GM19324 (cell line): Measurements from ENCODE around the gene PTPRR.

Experiments used
- ATAC-seq: cut with Tn5 transposase; IDR thresholded peaks from one replicate; pipeline ENCODE4 v1.9.1; 2021; ENCODE audit warnings: mild to moderate bottlenecking, moderate library complexity; ENCODE audit not compliant: unreplicated experiment, low FRiP score

PTPRR gene

DNA sequence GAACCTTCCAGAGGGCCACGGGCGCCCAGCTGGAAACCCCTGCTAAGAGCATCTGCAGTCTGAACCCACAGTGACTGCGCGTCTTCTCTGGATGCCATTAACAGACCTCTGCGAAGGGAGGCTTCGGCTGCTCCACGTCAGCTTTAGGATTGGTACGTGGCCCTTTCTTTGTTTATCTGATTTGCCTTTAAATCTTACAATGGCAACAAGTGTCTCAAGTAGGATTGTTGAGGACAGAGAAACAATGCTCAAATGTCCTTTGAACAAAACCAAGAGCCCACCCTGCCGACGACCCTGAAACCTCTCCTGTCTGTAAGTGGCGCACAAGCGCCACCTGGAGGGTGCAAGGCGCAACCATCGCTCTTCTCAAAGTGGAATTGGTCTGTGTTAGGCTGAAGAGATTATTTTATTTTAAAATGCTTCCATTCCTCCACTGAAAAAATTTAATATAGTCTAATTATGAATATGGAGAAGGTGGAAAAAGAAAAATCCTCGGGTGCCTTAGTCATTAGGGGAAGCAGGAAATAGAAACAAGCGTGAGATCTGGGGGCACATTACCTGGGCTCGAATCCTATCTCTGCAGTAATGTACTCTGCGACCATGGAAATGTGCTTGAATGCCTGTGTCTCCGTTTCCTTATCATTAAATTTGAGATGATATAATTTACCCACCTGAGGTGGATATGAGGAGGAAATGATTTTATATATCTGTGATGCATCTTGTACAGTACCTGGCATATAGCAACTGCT, 200.7 kb downstream of the PTPRR start:
- ATAC-seq, result no peak

DNA sequence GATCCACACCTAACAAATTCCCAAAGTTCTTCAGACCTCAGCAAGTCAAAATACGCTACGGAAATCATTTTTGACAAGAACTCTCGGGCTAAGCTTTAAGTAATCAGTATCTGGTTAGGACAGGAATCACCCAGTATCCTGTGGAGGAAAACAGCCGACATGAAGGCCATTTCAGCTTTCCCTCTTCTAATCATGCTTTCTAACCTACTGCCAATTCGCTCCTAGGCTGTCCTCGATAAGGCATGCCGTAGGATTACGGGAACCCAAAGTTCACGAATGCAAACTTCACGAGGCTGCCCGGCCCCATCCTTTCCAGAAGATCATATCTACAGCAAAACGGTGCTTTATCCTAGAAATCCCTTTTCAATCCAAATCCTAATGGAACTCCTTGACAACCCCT, 201.5 kb downstream of the PTPRR start:
- no peak for ATAC-seq

DNA sequence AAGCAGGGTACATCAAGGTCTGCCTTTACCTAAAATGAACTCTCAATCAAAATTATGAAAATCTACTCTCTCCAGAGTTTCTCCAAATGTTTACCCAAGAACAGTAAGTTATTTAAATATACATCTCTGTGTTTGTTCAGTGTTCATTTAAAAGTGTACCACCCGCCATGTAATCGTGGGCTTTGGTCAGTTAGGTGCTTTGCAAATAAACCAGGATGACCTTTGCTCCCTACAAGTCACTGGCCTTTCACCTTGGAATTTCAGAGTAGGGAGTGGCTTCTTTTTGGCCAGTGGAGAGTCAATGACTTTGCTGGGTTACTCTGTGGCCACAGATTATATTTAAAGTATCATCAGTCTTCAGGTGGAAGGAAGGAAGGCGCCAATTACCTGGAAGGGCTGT, 208.7 kb downstream of the PTPRR start:
- ATAC-seq, result no peak

DNA sequence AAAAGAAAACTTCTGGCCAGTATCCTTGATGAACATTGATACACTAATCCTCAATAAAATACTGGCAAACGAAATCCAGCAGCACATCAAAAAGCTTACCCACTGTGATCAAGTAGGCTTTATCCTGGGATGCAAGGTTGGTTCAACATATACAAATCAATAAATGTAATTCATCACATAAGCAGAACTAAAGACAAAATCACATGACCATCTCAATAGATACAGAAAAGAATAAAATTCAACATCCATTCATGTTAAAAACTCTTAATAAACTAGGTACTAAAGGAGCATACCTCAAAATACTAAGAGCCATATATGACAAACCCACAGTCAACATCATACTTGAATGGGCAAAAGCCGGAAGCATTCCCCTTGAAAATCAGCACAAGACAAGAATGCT, 211.5 kb downstream of the PTPRR start:
- ATAC-seq, result no peak

DNA sequence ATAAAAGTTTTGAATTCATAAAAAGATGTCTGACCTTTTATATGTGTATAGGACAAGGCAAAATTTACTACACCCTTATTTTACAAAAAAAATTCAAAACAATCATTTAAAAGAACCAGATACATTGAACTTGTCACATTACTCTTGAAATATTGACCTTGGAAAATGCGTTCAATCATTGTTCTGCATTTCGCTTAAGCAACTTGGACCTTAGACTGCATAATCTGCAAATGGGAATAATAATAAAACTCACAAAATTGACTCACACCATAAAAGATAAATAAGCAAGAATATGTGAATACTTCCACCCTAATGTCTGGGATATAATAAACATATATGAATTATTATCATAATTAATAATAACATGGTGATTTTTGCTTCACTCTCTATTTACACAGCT, 213.9 kb downstream of the PTPRR start:
- ATAC-seq, result no peak

DNA sequence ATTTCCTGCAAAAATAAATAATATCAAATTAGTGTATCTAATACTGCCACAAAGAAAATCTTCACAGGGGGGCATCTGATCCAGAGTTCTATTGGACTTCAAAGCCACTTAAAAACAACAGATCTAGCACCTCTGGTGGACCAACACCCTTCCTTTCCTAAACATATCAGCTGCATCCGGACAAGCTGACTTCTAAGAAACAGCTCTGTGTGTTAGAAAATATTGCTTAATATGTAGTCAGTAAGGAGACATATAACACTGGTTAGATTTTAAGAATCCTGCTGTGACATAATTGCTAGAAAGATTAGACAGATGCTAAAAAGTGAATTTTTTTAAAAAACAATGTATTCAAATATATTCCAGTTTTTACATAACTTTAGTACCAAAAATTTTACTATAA, 222.2 kb downstream of the PTPRR start:
- no peak for ATAC-seq

DNA sequence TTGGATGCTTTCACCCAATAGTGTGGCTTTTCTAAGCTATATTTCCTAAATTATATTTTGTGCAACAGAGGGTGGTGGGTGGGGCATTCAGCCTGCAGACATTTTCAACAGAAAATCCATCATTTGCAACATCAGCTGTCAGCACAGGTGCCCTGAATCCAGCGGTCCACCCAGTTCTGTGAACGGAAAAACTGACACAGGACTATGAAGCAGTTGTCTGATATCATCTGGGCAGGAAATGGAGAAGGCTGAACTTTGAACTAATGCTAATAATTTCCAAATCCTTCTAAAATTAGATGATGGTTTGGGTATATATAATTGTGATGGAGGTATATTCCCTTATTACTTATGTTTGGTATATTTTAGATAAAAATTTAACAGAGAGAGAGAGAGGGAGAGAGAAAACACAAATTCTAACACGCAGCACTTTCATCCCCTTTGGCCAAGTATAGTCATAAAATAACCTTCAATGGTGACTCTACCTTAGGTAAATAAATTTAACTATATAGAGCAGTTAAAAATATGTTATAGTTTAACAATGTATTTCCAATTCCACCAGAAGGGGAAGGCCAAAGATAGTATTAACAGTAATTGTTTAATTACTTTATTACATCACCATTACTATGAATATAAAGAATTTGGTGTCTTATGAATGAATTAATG, 225.0 kb downstream of the PTPRR start:
- no peak for ATAC-seq

DNA sequence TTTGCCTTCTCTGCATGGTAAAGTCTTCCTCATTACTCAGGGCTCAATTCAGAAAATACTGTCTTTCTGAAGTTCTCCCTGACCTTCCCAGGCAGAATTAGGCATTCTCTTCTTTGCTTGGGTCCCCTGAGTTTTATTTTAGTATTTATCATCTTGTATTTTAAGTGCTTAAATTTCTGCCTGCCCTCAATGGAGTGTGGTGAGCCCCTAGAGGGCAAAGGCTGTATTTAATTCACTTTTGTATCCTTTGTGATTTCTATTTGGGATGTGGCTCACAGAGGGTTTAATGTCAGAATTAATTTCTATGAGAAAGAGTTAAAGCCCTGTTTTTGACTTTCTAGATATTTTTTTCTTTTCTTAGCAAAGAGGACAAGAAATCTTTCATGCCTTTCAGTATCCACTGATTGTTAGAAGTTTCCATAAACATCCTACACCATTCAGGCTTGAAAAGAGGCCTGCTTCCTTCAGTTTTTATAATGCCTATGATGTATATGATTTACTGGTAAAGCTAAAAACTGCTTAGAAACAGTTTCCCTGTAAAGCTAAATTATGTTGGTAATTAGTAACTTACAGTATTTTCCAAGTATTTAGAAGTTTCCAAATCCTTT, 227.8 kb downstream of the PTPRR start:
- no peak for ATAC-seq

DNA sequence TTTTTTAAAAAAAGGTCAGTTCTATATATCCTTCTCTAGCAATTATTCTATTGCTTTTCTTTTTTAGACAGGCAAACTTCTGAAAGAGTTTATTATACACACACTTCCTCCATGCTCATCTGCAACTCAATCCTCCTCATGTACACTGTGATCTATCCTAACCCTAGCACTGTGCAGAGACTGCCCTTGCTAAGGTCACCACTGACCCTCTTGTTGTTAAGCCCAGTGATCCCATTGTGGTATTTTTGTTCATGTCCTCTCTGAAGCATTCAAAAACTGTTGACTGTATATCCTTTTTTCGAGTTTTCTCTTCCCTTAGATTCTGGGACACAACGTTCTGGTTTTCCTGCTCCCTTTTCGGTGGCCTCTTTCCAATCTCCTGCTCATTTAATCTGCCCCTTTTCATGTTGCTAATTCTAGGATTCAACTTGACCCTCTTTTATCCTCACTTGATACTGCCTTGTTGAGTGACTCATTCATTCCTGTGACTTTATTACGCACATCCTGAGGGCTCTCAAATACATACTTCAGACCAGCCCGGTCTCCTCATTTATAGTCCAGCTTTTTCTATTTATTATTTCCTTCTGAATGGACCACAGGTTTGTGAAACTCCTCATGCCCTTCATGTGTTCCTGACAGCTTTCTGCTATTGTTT, 229.4 kb downstream of the PTPRR start:
- no peak for ATAC-seq

DNA sequence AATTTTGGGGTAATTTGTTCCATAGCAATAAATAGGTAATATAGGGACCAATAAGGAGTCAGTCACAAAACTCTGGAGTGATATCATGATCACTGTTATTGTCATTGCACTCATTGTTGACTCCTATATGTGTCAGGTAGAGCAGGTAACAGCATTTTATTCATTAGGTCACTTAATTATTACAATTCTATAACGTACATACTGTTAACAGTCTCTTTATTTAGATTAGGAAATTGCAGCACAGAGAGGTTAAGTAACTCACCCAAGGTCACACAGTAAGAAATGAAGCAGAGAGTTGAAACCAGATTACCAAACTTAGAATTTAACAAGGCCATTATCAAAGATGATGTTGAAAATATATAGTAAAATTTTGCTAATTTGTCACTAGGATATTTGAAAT, 233.6 kb downstream of the PTPRR start:
- ATAC-seq, result no peak

DNA sequence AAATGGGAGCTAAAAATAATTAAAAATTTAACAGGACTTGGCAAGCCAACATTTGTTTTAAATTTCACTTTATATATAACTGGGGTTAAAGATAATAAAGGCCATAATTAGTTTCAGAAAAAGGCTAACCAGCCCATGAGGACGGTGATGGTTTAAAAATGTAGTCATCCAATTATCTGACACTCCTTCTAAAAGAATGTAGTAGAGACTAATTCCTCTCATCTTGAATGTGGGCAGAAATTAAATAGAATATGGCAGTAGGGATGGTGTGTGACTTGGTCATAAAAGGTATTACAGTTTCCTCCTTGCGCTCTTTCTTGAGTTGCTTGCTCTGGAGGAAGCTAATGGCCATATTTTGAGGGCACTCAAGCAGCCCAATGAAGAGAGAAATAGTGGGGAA, 234.2 kb downstream of the PTPRR start:
- ATAC-seq, result no peak

DNA sequence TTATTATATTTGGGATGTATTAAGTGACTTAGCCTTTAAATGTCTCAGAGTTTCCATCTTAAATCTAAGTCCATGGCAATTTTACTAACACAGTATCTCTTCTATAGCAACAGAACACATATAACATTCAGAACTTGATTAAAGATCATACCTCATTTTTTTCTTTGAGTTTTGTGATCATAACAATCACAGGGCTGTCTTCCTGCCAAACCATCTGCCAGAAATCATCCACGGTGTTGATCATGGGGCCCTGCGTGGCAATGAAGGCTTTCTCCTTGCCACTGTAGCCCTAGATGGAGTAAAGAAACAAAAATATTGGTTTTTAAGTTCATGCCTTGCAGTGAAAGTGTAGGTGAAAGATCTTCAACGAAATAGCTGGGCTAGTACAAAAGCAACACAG, 236.6 kb downstream of the PTPRR start:
- ATAC-seq, result no peak

DNA sequence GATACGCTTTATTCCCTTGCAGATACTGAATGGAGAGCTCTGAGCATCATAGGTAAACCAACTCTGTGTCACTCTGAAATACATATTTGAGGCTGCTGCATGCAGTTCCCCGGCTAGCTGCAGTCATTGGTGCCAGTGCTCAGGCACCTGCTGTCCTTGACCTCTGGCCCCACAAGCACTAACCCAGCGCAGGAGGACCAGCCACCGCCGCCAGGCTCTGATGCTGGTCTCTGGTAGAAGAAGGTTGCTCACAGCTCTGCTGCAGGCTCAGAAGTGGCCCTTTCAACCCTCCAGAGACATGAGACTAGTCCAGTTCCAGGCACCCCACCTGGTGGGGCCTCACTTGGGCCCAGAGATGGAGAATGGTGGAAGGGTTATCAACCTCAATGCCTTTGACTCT, 248.8 kb downstream of the PTPRR start:
- no peak for ATAC-seq

DNA sequence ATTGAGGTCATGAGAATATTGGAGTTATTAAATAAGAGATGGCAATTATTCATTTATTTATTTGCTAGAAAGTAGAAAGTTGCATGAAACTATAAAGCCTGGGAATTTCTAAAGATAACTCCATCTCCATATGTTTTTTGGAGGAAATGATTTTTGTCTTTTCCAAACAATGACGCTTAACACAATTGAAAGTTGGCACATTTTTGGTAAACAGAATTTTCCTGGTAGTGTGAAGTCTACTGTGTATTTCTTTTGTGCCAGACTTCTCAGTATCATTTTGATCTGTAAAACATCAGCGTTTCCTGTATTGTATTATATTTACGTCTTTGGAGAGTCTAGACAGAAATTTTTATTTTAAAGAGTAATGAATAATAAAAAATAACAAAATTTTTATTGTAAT, 249.6 kb downstream of the PTPRR start:
- ATAC-seq, result no peak

DNA sequence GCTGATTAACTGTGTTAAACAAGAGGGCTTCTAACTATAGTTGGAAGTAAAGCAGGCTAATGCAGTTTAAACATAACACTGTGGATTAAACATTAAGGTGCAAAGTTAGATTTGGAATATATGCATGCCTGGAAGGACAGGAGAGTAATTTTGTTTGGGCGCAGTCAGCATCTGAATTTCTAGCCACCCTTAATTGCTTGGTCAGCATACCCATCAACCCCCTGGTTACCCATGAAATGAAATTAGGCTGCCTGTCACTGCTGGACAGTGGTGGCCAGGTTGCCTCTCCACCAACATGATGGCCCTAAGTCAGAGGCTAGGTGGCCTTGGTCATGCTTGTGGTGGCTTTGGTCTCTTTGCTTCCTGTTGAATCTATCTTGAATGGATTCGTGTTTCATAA, 253.3 kb downstream of the PTPRR start:
- no peak for ATAC-seq

DNA sequence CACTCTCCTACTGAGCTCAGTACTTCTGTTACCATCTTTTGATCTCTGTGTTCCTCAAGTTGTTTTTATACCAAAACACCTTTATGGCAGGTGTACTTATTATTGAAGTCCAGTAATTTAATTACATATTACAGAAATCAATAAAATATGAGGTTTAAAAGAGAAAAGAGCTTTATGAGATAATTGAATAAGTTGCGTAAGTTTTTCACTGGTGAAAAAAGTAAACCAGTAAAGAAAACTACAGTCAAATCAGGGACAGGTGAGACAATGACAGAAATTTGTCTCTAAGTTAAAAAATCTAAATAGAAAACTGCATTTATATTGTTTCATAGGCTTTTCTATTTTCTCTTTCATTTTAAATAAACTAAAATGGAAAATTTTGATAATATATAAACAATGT, 254.2 kb downstream of the PTPRR start:
- ATAC-seq, result no peak

DNA sequence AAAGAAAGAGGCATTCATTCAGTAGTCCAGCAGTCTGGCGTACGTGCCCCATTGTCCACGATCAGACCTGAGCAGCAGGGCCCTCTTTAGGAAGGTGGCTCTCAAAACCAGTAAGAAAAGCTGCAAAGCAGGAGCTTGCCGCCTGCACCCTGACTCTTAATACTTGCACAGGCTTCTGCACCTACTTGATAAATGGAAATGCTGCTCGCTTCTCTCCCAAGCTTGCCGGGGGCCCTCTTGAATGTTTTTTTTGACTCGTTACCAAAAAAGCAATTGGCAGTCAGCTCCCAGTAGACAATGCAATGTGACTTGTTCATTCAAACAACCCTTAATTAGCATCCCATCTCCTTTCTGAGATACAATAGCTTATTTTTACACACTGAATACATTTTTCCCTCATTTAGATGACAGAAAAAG, 256.1 kb downstream of the PTPRR start:
- no peak for ATAC-seq

DNA sequence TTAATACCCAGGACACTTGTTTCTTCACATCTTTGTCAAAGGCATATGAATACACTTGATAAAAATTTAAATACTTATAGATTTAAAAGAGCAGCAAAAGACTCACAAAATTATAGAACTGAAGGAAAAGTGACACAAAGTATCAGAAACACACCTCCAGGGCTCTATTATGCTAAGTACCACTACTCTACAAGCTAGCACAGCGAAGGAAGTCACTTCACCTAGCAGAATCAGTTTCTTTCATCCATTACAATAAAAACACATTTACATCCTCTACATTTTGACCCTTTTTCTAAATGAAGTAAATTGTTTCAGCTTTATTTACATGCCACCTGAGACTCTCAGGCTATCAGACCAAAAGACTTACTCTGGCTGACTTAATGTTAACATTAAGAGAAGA, 256.7 kb downstream of the PTPRR start:
- ATAC-seq, result no peak

DNA sequence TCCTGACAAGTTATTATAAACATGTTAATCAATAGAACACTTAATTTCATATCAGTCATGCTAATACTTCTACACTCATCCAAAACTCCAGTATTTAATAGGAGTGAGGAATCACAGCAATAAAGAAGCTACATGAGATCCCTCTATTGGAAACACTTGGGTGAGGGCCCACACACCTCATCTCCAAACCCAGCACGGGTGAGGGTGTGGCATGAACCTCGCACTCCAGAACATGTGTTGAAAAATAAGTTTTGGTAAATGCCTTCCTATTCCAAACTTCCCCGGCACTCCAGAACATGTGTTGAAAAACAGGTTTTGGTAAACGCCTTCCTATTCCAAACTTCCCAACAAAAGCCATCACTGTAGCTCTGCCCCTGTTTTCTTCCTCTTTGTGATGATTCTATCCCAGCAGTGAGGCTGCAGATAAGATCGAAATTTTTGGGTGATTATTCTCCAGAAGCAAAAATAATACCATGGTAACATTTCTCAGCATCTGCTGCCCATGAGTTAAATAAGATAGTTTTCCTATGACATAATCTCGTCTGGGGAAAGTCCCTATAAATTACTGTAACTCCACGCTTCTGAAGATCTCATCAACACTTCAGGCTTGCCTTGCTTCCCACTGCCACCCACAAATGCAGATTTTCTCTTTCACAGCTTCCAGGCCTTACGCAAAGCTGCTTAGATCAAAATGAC, 258.9 kb downstream of the PTPRR start:
- no peak for ATAC-seq

DNA sequence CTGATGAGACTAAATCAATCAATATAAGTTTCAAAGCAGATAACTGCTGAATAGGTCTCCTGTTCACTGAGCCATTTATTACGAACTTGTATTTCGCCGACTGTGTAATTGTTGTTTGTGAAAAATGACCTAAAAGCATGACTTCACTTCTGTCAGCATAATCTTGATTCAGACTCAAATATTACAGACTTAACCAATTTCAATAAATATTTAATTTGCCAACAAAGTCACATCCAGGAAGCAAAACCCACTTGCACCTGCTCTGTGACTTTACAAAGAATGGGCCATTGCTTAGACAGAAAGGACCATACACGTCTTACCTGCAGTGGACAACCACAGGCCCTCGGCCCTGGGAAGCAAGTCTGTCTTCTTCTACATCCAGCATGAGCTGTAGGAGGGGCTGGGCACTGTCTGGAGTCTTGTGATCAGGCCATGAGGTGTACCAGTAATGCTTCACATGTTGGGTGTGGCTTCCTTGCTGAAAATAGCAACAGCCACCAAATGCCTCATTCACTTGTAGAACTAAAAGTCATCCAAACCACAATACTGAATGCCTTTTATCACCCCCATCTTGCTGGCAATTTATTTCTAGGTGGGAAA, 259.8 kb downstream of the PTPRR start:
- ATAC-seq, result no peak
